H9 (cell line): ENCODE data around the gene ERC2. TPM values are rescaled to one million over a fixed set of nuclear protein-coding genes. Genes with fewer than 3 reads are reported as not detected.

Source experiments
- DNase-seq: peaks from one replicate; pipeline ENCODE4 v3.0.0-alpha.2; 2017
- H2AFZ ChIP-seq: one replicate; pipeline ENCODE4 v1.6.1; 2013; ENCODE audit warnings: mild to moderate bottlenecking, low read length, control low read depth, moderate library complexity
- H2AK5ac ChIP-seq: 2 replicates; pipeline ENCODE4 v1.6.1; 2013; ENCODE audit warnings: low read length, control low read depth, mixed read lengths; ENCODE audit not compliant: insufficient read length
- H2BK120ac ChIP-seq: one replicate; pipeline ENCODE4 v1.6.1; 2013; ENCODE audit warnings: low read depth, mild to moderate bottlenecking, low read length, control low read depth, inconsistent platforms; ENCODE audit not compliant: poor library complexity, severe bottlenecking
- H2BK12ac ChIP-seq: 2 replicates; pipeline ENCODE4 v1.6.1; 2013; ENCODE audit warnings: low read length, control low read depth, mixed read lengths, low read depth; ENCODE audit not compliant: insufficient read length
- H2BK15ac ChIP-seq: 2 replicates; pipeline ENCODE4 v1.6.1; 2013; ENCODE audit warnings: low read depth, low read length, control low read depth
- H2BK20ac ChIP-seq: one replicate; pipeline ENCODE4 v1.6.1; 2013; ENCODE audit warnings: low read depth, mild to moderate bottlenecking, low read length, control low read depth, inconsistent platforms; ENCODE audit not compliant: poor library complexity, severe bottlenecking
- H2BK5ac ChIP-seq: 2 replicates; pipeline ENCODE4 v1.6.1; 2013; ENCODE audit warnings: low read length, control low read depth, mixed read lengths; ENCODE audit not compliant: insufficient read length
- H3K14ac ChIP-seq: 2 replicates; pipeline ENCODE4 v1.6.1; 2013; ENCODE audit warnings: low read length, control low read depth; ENCODE audit not compliant: insufficient read depth
- H3K18ac ChIP-seq: 2 replicates; pipeline ENCODE4 v1.6.1; 2013; ENCODE audit warnings: low read depth, mild to moderate bottlenecking, mixed read lengths, low read length, control low read depth; ENCODE audit not compliant: insufficient read length
- H3K23ac ChIP-seq: 2 replicates; pipeline ENCODE4 v1.6.1; 2013; ENCODE audit warnings: low read length, control low read depth, mixed read lengths, low read depth; ENCODE audit not compliant: insufficient read length
- H3K23me2 ChIP-seq: 2 replicates; pipeline ENCODE4 v1.6.1; 2013; ENCODE audit warnings: low read depth, mild to moderate bottlenecking, mixed read lengths, low read length, control low read depth; ENCODE audit not compliant: insufficient read length, poor library complexity, severe bottlenecking
- H3K27ac ChIP-seq: 2 replicates; pipeline ENCODE4 v1.5.1; 2013; ENCODE audit warnings: low read length, control low read depth, mixed read lengths, low read depth; ENCODE audit not compliant: insufficient read length
- H3K27me3 ChIP-seq: 2 replicates; pipeline ENCODE4 v1.6.1; 2013; ENCODE audit warnings: low read length, control low read depth, inconsistent platforms; ENCODE audit not compliant: insufficient read depth
- H3K4ac ChIP-seq: 2 replicates; pipeline ENCODE4 v1.6.1; 2013; ENCODE audit warnings: low read depth, mild to moderate bottlenecking, control low read depth, inconsistent platforms, low read length, moderate library complexity
- H3K4me1 ChIP-seq: 2 replicates; pipeline ENCODE4 v1.6.1; 2013; ENCODE audit warnings: low read length, control low read depth, inconsistent platforms; ENCODE audit not compliant: insufficient read depth
- H3K4me2 ChIP-seq: 2 replicates; pipeline ENCODE4 v1.6.1; 2013; ENCODE audit warnings: low read length, control low read depth, mixed read lengths; ENCODE audit not compliant: insufficient read length, insufficient read depth
- H3K56ac ChIP-seq: 2 replicates; pipeline ENCODE4 v1.6.1; 2013; ENCODE audit warnings: low read depth, mild to moderate bottlenecking, mixed read lengths, low read length, control low read depth; ENCODE audit not compliant: insufficient read length
- H3K79me1 ChIP-seq: 2 replicates; pipeline ENCODE4 v1.6.1; 2013; ENCODE audit warnings: low read depth, mild to moderate bottlenecking, moderate library complexity, low read length, control low read depth, inconsistent platforms; ENCODE audit not compliant: insufficient read depth, poor library complexity, severe bottlenecking
- H3K79me2 ChIP-seq: 2 replicates; pipeline ENCODE4 v1.6.1; 2013; ENCODE audit warnings: low read length, control low read depth, inconsistent platforms; ENCODE audit not compliant: insufficient read depth
- H3K9ac ChIP-seq: 2 replicates; pipeline ENCODE4 v1.6.1; 2013; ENCODE audit warnings: low read length, control low read depth, mixed read lengths; ENCODE audit not compliant: insufficient read length; ENCODE audit errors: extremely low read depth
- H3K9me3 ChIP-seq: one replicate; pipeline ENCODE4 v1.6.1; 2013; ENCODE audit warnings: low read depth, low read length, inconsistent platforms; ENCODE audit not compliant: control insufficient read depth
- H3T11ph ChIP-seq: one replicate; pipeline ENCODE4 v1.6.1; 2013; ENCODE audit warnings: mild to moderate bottlenecking, low read length, control low read depth, inconsistent platforms
- H4K20me1 ChIP-seq: one replicate; pipeline ENCODE4 v1.6.1; 2013; ENCODE audit not compliant: control insufficient read depth, insufficient read length, insufficient read depth
- H4K5ac ChIP-seq: 2 replicates; pipeline ENCODE4 v1.6.1; 2013; ENCODE audit warnings: low read depth, mild to moderate bottlenecking, mixed read lengths, low read length, control low read depth; ENCODE audit not compliant: insufficient read length
- H4K8ac ChIP-seq: replicated peaks from 2 replicates; pipeline ENCODE4 v1.6.1; 2013; ENCODE audit warnings: low read length, control low read depth, mixed read lengths, low read depth; ENCODE audit not compliant: insufficient read length
- H4K91ac ChIP-seq: 2 replicates; pipeline ENCODE4 v1.6.1; 2013; ENCODE audit warnings: low read depth, mild to moderate bottlenecking, moderate library complexity, mixed read lengths, low read length, control low read depth; ENCODE audit not compliant: insufficient read length
- H3K27ac Mint-ChIP-seq, 3 experiments: 2 replicates in 2 of 3; 3 replicates in 1 of 3; pipeline ENCODE4 v1.8.0; 2020 to 2021; ENCODE audit warnings: mixed read lengths in 3 of 3, mild to moderate bottlenecking in 1 of 3, moderate library complexity in 1 of 3
- H3K27me3 Mint-ChIP-seq: 2 replicates; pipeline ENCODE4 v1.8.0; 2021; ENCODE audit warnings: low read depth, mild to moderate bottlenecking, moderate library complexity, mixed read lengths
- H3K36me3 Mint-ChIP-seq, 3 experiments: 2 replicates in 2 of 3; 3 replicates in 1 of 3; pipeline ENCODE4 v1.8.0; 2020 to 2021; ENCODE audit warnings: low read depth in 3 of 3, mixed read lengths in 3 of 3; ENCODE audit not compliant: insufficient read depth in 1 of 3
- H3K4me1 Mint-ChIP-seq, 2 experiments: 2 replicates each; pipeline ENCODE4 v1.8.0; 2020; ENCODE audit warnings: mixed read lengths in 2 of 2
- H3K4me3 Mint-ChIP-seq, 2 experiments: 2 replicates in 1 of 2; 3 replicates in 1 of 2; pipeline ENCODE4 v1.8.0; 2020 to 2021; ENCODE audit warnings: mild to moderate bottlenecking in 2 of 2, mixed read lengths in 2 of 2, moderate library complexity in 1 of 2
- H3K9me3 Mint-ChIP-seq, 2 experiments: 2 replicates in 1 of 2; 3 replicates in 1 of 2; pipeline ENCODE4 v1.8.0; 2020; ENCODE audit warnings: mild to moderate bottlenecking in 2 of 2, mixed read lengths in 2 of 2, moderate library complexity in 1 of 2
- WGBS: extraction: QIAGEN DNeasy Blood & Tissue Kit; methylation state at CpG from one replicate; pipeline ENCODE4 v1.1.7; 2013; ENCODE audit warnings: missing lambda C conversion rate, low lambda C conversion rate, mixed read lengths; ENCODE audit not compliant: insufficient read length; ENCODE audit errors: extremely low coverage; 5-methylcytosine and 5-hydroxymethylcytosine counted together
- total RNA-seq: library from RNA; stranded (reverse); gene quantifications from 2 replicates; pipeline ENCODE4 v1.2.1, GENCODE V29; 2021
- TF ChIP-seq, protein P1 (sequence below): fragments of 200-600 bp; sonication (generic); conservative IDR thresholded peaks from 3 replicates; pipeline ENCODE4 v1.8.0; 2021; ENCODE audit warnings: antibody characterized with exemption, mild to moderate bottlenecking

ERC2 gene
- total RNA-seq, 1 experiment from 2014 or later: 15.4 TPM

DNA sequence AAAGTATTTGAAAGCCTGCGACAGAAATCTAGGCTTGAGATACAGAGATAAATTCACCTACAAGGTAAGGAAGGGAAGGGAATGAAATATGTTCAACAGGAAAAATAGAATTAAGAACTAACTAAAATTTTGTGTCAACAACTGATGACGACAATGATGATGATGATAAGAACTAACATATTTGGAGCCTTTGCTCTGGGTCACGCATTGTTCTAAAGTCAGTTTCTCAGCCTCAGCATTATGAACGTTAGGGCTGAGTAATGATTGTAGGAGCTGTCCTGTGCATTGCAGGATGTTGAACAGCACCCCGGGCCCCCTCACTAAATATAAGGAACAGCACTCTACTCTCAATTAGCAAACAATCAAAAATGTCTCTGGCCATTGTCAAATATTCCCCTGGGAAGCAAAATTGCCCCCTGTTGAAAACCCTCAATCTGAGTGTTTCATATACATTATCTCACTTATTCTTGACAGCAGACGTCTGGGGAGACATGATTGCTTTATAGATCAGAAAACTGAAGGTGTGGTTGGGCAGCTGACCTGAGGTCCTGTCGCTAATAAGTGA is 88.5 kb downstream of the ERC2 start:
- Histone ChIP-seq H3K4ac (no peak overlapping the region), H2BK5ac (no peak overlapping the region), H3K27ac (no peak overlapping the region), H4K20me1 (no peaks in the 10 kb centered on the region), H2BK120ac (no peak overlapping the region), H3K79me1 (no peaks in the 10 kb centered on the region), H2AFZ (no peak overlapping the region), H4K5ac (no peak overlapping the region), H3K56ac (no peak overlapping the region), H4K8ac (no peak overlapping the region), H3K27me3 (no peaks in the 10 kb centered on the region), H3K9me3 (peaks cover 7% of the 10 kb centered on the region), H3K9ac (no peak overlapping the region), H3K4me2 (no peak overlapping the region), H3K23ac (no peak overlapping the region), H2BK15ac (no peak overlapping the region), H3K23me2 (no peaks in the 10 kb centered on the region), H3K18ac (no peak overlapping the region), H4K91ac (no peak overlapping the region), H3K14ac (no peak overlapping the region), H2BK20ac (no peak overlapping the region), H3T11ph (no peak overlapping the region), H3K4me1 (no peaks in the 10 kb centered on the region), H3K79me2 (no peaks in the 10 kb centered on the region), H2AK5ac (no peak overlapping the region), H2BK12ac (no peak overlapping the region)
- no peak for DNase-seq
- WGBS: no CpG with 5 or more reads among the region's 7 CpGs
- Mint-ChIP-seq H3K9me3 (peaks cover 3 to 24% of the 10 kb centered on the region in 2 experiments; a peak in 4 of 5 replicates), H3K4me1 (no peaks in the 10 kb centered on the region), H3K27me3 (no peaks in the 10 kb centered on the region), H3K4me3 (no peak overlapping the region), H3K36me3 (peaks cover 15 to 30% (median 25%) of the 10 kb centered on the region in 3 experiments; a peak in 6 of 7 replicates), H3K27ac (no peak overlapping the region)
- TF ChIP-seq, protein P1, sequence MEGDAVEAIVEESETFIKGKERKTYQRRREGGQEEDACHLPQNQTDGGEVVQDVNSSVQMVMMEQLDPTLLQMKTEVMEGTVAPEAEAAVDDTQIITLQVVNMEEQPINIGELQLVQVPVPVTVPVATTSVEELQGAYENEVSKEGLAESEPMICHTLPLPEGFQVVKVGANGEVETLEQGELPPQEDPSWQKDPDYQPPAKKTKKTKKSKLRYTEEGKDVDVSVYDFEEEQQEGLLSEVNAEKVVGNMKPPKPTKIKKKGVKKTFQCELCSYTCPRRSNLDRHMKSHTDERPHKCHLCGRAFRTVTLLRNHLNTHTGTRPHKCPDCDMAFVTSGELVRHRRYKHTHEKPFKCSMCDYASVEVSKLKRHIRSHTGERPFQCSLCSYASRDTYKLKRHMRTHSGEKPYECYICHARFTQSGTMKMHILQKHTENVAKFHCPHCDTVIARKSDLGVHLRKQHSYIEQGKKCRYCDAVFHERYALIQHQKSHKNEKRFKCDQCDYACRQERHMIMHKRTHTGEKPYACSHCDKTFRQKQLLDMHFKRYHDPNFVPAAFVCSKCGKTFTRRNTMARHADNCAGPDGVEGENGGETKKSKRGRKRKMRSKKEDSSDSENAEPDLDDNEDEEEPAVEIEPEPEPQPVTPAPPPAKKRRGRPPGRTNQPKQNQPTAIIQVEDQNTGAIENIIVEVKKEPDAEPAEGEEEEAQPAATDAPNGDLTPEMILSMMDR: no peak
